Measurements from ENCODE around the gene POLA2. TPM values are rescaled to one million over a fixed set of nuclear protein-coding genes. Genes with fewer than 3 reads are reported as not detected.

Gene POLA2
- total RNA-seq, 4 donors from 2014 or later = 7.7 to 18.5 (median 13.2) TPM

DNA sequence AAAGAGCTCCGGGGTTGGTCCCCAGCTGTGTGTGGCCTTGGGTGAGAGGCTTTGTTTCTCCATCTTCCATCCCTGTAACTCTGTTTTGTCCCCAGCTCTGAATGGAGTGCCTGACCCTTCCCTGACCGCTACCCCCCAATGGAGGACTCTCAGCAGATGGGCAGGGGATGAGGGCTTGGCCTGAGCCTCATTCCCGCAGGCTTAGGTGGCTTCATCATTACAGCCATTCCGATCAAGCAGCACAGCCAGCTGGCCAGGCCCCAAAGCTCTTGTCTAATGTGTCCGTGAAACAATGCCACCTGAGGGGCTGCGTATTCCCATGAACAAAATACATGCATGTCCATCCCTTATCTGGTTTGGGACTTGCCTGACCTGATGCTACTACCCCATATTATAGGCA, 49.0 kb downstream of the POLA2 start:
- Histone ChIP-seq H3K27me3 (no peaks in the 10 kb centered on the region), H3K27ac (peak overlapping the region in 2 of 4 donors; percentile 24 to 28), H3K36me3 (no peaks in the 10 kb centered on the region), H3K9me3 (no peaks in the 10 kb centered on the region), H3K4me1 (peaks cover 0 to 78% (median 38%) of the 10 kb centered on the region in 3 donors), H3K4me3 (no peak overlapping the region)
- no peak for TF ChIP-seq POLR2A (IDR thresholded peaks at IDR 0.05)
- TF ChIP-seq, protein P1, sequence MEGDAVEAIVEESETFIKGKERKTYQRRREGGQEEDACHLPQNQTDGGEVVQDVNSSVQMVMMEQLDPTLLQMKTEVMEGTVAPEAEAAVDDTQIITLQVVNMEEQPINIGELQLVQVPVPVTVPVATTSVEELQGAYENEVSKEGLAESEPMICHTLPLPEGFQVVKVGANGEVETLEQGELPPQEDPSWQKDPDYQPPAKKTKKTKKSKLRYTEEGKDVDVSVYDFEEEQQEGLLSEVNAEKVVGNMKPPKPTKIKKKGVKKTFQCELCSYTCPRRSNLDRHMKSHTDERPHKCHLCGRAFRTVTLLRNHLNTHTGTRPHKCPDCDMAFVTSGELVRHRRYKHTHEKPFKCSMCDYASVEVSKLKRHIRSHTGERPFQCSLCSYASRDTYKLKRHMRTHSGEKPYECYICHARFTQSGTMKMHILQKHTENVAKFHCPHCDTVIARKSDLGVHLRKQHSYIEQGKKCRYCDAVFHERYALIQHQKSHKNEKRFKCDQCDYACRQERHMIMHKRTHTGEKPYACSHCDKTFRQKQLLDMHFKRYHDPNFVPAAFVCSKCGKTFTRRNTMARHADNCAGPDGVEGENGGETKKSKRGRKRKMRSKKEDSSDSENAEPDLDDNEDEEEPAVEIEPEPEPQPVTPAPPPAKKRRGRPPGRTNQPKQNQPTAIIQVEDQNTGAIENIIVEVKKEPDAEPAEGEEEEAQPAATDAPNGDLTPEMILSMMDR (IDR thresholded peaks at IDR 0.05) = no peak
- TF ChIP-seq POLR2AphosphoS5 (IDR thresholded peaks at IDR 0.05) = no peak
- no peak for TF ChIP-seq EP300 (IDR thresholded peaks at IDR 0.05)
- 24% methylated on average over 4 of the region's 6 CpGs; no CpG with 5 or more reads in 1 of the 2 donors for WGBS, 2 donors (ENCODE audit: low coverage in 1 of 2)
- no peak for ATAC-seq

DNA sequence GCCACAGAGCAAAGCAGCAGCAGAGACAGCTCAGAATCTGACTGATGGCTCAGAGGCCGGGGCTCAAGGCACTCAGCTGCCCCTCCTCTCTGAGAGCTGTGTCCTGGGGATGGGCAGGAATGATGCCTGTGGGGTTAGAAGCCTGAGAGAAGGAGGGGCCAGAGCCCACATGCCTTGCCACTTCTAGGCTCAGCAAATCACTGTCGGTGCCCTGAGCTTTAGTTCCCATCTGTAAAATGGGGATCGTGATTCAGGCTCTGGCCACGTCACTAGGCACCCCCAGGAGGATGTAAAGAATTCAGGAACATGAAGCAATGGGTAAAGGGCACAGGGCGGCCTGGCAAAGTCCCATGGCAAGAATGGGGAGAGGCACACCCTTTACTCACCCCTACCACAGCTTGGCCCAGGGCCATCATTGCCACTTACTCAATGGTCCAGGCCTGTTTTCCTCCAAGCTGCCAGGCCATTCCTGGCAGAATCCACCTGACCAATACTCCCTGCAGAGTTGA, 49.5 kb downstream of the POLA2 start:
- Histone ChIP-seq H3K9me3 (no peaks in the 10 kb centered on the region), H3K4me1 (peaks cover 0 to 78% (median 38%) of the 10 kb centered on the region in 3 donors), H3K4me3 (no peak overlapping the region), H3K27me3 (no peaks in the 10 kb centered on the region), H3K27ac (peak overlapping the region in 2 of 4 donors; percentile 24 to 28), H3K36me3 (no peaks in the 10 kb centered on the region)
- no peak for ATAC-seq
- TF ChIP-seq EP300 (IDR thresholded peaks at IDR 0.05) (no peak), POLR2AphosphoS5 (IDR thresholded peaks at IDR 0.05) (no peak), POLR2A (IDR thresholded peaks at IDR 0.05) (no peak)
- TF ChIP-seq, protein P1 (IDR thresholded peaks at IDR 0.05) = no peak
- WGBS, 2 donors (ENCODE audit: low coverage in 1 of 2) = 70 to 100% methylated on average over 1 to 4 of the region's 5 CpGs

DNA sequence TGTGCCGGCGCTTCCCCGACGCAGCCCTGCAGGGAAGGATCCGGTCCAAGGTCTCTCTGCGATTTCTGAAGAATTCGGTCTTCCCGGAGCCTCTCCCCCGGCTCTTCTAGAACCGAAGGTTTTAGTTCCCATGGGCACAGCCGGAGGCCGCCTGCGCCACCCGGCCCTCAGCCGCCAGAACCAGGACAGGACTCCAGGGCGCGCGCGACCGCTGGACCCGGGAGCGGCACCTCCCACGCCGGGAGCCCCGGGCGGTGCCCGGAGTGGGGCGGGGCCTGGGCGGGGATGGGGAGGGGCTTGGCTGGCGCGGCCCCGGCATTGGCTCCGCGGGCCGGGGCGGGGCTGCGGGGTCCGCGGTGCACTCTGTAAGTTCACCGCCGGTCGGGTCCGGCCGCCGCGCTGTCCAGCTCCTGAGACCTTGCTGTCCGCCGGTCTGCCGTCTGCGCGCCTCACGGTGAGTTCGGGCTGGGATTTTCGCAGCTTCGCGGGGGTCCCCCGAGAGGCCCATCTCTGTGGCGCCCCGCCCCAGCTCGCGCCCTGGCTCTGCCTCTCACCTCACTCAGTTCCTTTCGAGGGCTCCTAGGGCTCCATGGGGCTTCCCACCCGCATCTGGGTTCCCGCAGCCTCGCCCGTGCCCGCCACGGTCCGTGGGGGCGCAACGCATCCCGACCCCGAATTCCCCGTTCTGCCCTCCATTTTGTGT, 52.9 kb downstream of the POLA2 start, which contains the start of gene CDC42EP2:
Gene CDC42EP2, plus strand, starts transcription at position 366 of the 703 bp plus-strand sequence. CDS start 6,033 bp downstream, outside the sequence.
- TF ChIP-seq POLR2AphosphoS5 (IDR thresholded peaks at IDR 0.05) (peak; percentile 89), POLR2A (IDR thresholded peaks at IDR 0.05) (peak; percentile 86 to 87), EP300 (IDR thresholded peaks at IDR 0.05) (no peak)
- TF ChIP-seq, protein P1 (IDR thresholded peaks at IDR 0.05) = peak in 3 of 4 experiments; percentile 18 to 42 (median 38)
- Histone ChIP-seq H3K4me3 (peak within 1 kb of the TSS; percentile 71 to 98), H3K36me3 (peaks cover 0 to 6% of the 10 kb centered on the region in 2 donors), H3K4me1 (peaks cover 0 to 89% (median 42%) of the 10 kb centered on the region in 3 donors), H3K9me3 (no peaks in the 10 kb centered on the region), H3K27ac (peak within 1 kb of the TSS; percentile 84 to 99 (median 98)), H3K27me3 (no peaks in the 10 kb centered on the region)
- 0% methylated on average over 10 of the region's 74 CpGs; no CpG with 5 or more reads in 1 of the 2 donors for WGBS, 2 donors (ENCODE audit: low coverage in 1 of 2)
- ATAC-seq = peak; percentile 88

DNA sequence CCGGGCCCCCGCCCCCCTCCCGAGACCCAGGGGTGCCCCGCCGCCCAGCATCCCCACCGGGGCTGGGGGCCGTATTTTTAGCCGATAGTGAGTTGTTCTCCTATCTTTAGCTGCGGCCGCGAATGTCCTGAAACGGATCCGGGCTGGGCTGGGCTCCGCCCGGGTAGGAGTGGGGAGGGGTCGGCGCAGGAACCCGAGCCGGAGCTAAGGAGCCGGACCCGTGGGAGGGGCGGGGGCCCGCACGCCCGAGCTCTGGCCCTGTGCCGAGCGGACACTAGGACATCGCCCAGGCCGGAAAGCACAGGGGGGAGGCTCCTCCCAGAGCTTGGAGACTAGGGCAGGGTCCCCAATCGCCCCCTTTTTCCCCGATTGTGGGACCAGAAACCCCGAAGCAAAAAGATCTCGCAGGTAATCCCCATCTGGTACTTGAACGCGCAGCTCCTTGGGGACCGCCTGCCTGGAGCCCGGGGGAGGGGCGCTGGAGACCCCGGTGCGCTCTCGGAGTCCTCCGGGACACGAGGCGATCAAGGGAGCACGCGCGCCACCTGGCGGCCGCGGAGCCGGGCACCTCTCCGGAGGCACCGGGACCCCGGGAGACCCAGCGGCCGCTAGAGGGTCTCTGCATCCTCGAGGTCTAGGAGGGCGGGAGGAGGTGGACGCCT, 53.6 kb downstream of the POLA2 start:
- peak overlapping the region; percentile 71 to 98 for H3K4me3 ChIP-seq
- ATAC-seq = peak; percentile 44
- TF ChIP-seq POLR2A (IDR thresholded peaks at IDR 0.05) = no peak
- TF ChIP-seq POLR2AphosphoS5 (IDR thresholded peaks at IDR 0.05) = peak; percentile 42
- TF ChIP-seq EP300 (IDR thresholded peaks at IDR 0.05) = no peak
- TF ChIP-seq, protein P1 (IDR thresholded peaks at IDR 0.05) = peak in 3 of 4 experiments; percentile 96 to 99 (median 96)
- H3K36me3 ChIP-seq = peaks cover 0 to 10% of the 10 kb centered on the region in 2 donors
- H3K9me3 ChIP-seq = no peaks in the 10 kb centered on the region
- no peaks in the 10 kb centered on the region for H3K27me3 ChIP-seq
- peaks cover 0 to 89% (median 40%) of the 10 kb centered on the region in 3 donors for H3K4me1 ChIP-seq
- WGBS, 2 donors (ENCODE audit: low coverage in 1 of 2) = 0% methylated on average over 7 of the region's 59 CpGs; no CpG with 5 or more reads in 1 of the 2 donors
- peak overlapping the region; percentile 84 to 99 (median 98) for H3K27ac ChIP-seq
